ENCODE results near the gene DOK6. TPM values are rescaled to one million over a fixed set of nuclear protein-coding genes. Genes with fewer than 3 reads are reported as not detected.

Gene DOK6
- total and polyA plus RNA-seq, 10 donors, result 0.09 to 2.0 (median 0.40) TPM

GRCh38 chr18:69383186-69383585 lies 17.5 kb upstream of the DOK6 start:
- WGBS, 5 donors, result 61 to 77% (median 62%) methylated on average over 3 of the region's 3 CpGs
- no peak for TF ChIP-seq POLR2AphosphoS5 (IDR thresholded peaks at IDR 0.05)
- no peak for TF ChIP-seq POLR2A (IDR thresholded peaks at IDR 0.05)
- TF ChIP-seq CTCF (IDR thresholded peaks at IDR 0.05 in 8 of 11, conservative IDR thresholded peaks at IDR 0.05 in 3 of 11), result no peak
- Histone ChIP-seq H3K4me1 (no peaks in the 10 kb centered on the region), H3K27ac (no peak overlapping the region), H3K4me3 (no peak overlapping the region), H3K36me3 (no peaks in the 10 kb centered on the region), H3K27me3 (replicated peaks in 1 of 7) (no peaks in the 10 kb centered on the region), H3K9me3 (no peaks in the 10 kb centered on the region)
- intact Hi-C loops (cut with DNase I; ENCODE audit: low total_unique reads), result no loop called here
- DNase-seq, result no peak

- no peak for TF ChIP-seq POLR2A (IDR thresholded peaks at IDR 0.05)
- TF ChIP-seq POLR2AphosphoS5 (IDR thresholded peaks at IDR 0.05), result no peak
- TF ChIP-seq CTCF (IDR thresholded peaks at IDR 0.05 in 8 of 11, conservative IDR thresholded peaks at IDR 0.05 in 3 of 11), result no peak
- intact Hi-C loops (cut with DNase I; ENCODE audit: low total_unique reads), result no loop called here
- Histone ChIP-seq H3K9me3 (no peaks in the 10 kb centered on the region), H3K4me3 (no peak overlapping the region), H3K27ac (no peak overlapping the region), H3K27me3 (replicated peaks in 1 of 7) (no peaks in the 10 kb centered on the region), H3K4me1 (no peaks in the 10 kb centered on the region), H3K36me3 (no peaks in the 10 kb centered on the region)
- DNase-seq, result no peak
- WGBS, 5 donors, result 65 to 84% (median 75%) methylated on average over 2 of the region's 2 CpGs
Measured at GRCh38 chr18:69387186-69387585, 13.5 kb upstream of the DOK6 start.

- Histone ChIP-seq H3K27me3 (replicated peaks in 1 of 7) (no peaks in the 10 kb centered on the region), H3K4me3 (no peak overlapping the region), H3K4me1 (no peaks in the 10 kb centered on the region), H3K9me3 (no peaks in the 10 kb centered on the region), H3K27ac (no peak overlapping the region), H3K36me3 (no peaks in the 10 kb centered on the region)
- no peak for DNase-seq
- intact Hi-C loops (cut with DNase I; ENCODE audit: low total_unique reads), result no loop called here
- WGBS, 5 donors, result 81 to 93% (median 84%) methylated on average over 1 of the region's 1 CpG
- TF ChIP-seq CTCF (IDR thresholded peaks at IDR 0.05 in 8 of 11, conservative IDR thresholded peaks at IDR 0.05 in 3 of 11), result no peak
- no peak for TF ChIP-seq POLR2A (IDR thresholded peaks at IDR 0.05)
- TF ChIP-seq POLR2AphosphoS5 (IDR thresholded peaks at IDR 0.05), result no peak
Measured at GRCh38 chr18:69388222-69388621, 12.5 kb upstream of the DOK6 start.

- H3K4me3 ChIP-seq, result no peak overlapping the region
- peaks cover 0 to 45% (median 18%) of the 10 kb centered on the region in 7 donors for H3K27me3 ChIP-seq (replicated peaks in 1 of 7)
- DNase-seq, result no peak
- H3K27ac ChIP-seq, result no peak overlapping the region
- no peaks in the 10 kb centered on the region for H3K9me3 ChIP-seq
- WGBS, 5 donors, result 93 to 97% (median 93%) methylated on average over 7 of the region's 7 CpGs
- H3K4me1 ChIP-seq, result peaks cover 0 to 19% (median 12%) of the 10 kb centered on the region in 6 donors
- intact Hi-C loops (cut with DNase I; ENCODE audit: low total_unique reads), result no loop called here
- TF ChIP-seq POLR2A (IDR thresholded peaks at IDR 0.05) (no peak), POLR2AphosphoS5 (IDR thresholded peaks at IDR 0.05) (no peak), CTCF (IDR thresholded peaks at IDR 0.05 in 8 of 11, conservative IDR thresholded peaks at IDR 0.05 in 3 of 11) (no peak)
- no peaks in the 10 kb centered on the region for H3K36me3 ChIP-seq
Measured at GRCh38 chr18:69397096-69397495, 3.6 kb upstream of the DOK6 start.

Measured in spleen (tissue), 11 donors.